DMS114 treated with DMSO at 0.1 percent for 48 hours (cell line): Measurements from ENCODE around the gene FLNA.
A peak's percentile ranks its signal among the peaks of the same experiment; 100 is the strongest.
"Not testable (repeated sequence)": the region's sequence is repeated elsewhere in the genome, so short reads cannot be mapped to it uniquely, and the experiment has no call there.

Experiments used
- DNase-seq: peaks from one replicate; lab custom pipeline; 2025; ENCODE audit not compliant: unreplicated experiment; lab: John Stamatoyannopoulos, UW

Gene FLNA

GRCh38 chrX:154343063-154343462, 31.4 kb downstream of the FLNA start:
- DNase-seq, result not testable (repeated sequence)

GRCh38 chrX:154341399-154342298, 32.8 kb downstream of the FLNA start:
- not testable (repeated sequence) for DNase-seq

- no peak for DNase-seq
Observed at GRCh38 chrX:154334496-154334895, 39.9 kb downstream of the FLNA start.

- DNase-seq, result no peak
Observed at GRCh38 chrX:154333837-154334271, 40.6 kb downstream of the FLNA start.

GRCh38 chrX:154333116-154333515, 41.3 kb downstream of the FLNA start:
- DNase-seq, result no peak

GRCh38 chrX:154332561-154332960, 41.9 kb downstream of the FLNA start:
- no peak for DNase-seq

GRCh38 chrX:154329294-154329693, 45.1 kb downstream of the FLNA start:
- DNase-seq, result no peak

- no peak for DNase-seq
Observed at GRCh38 chrX:154328646-154329045, 45.8 kb downstream of the FLNA start.

GRCh38 chrX:154327038-154327820, 47.2 kb downstream of the FLNA start:
- DNase-seq, result no peak

GRCh38 chrX:154325541-154325940, 48.9 kb downstream of the FLNA start:
- no peak for DNase-seq

- no peak for DNase-seq
Observed at GRCh38 chrX:154323537-154323936, 50.9 kb downstream of the FLNA start.

- DNase-seq, result no peak
Observed at GRCh38 chrX:154322890-154323289, 51.5 kb downstream of the FLNA start.

GRCh38 chrX:154321594-154321993, 52.8 kb downstream of the FLNA start:
- no peak for DNase-seq

GRCh38 chrX:154321152-154321551, 53.3 kb downstream of the FLNA start:
- DNase-seq, result no peak

- DNase-seq, result no peak
Observed at GRCh38 chrX:154320406-154320805, 54.0 kb downstream of the FLNA start.

GRCh38 chrX:154317391-154317995, 56.9 kb downstream of the FLNA start:
- peak; percentile 0 for DNase-seq

- no peak for DNase-seq
Observed at GRCh38 chrX:154315416-154315815, 59.0 kb downstream of the FLNA start.

- DNase-seq, result no peak
Observed at GRCh38 chrX:154313147-154313546, 61.3 kb downstream of the FLNA start.

- no peak for DNase-seq
Observed at GRCh38 chrX:154312116-154312515, 62.3 kb downstream of the FLNA start.

GRCh38 chrX:154310616-154311536, 63.6 kb downstream of the FLNA start:
- no peak for DNase-seq
